GM23248 (cell line): Measurements from ENCODE around the gene LMX1A.

Source experiments
- EZH2 ChIP-seq: fragments of 200-600 bp; sonication (generic); IDR thresholded peaks from 2 replicates; pipeline ENCODE4 v1.6.1; 2018; ENCODE audit warnings: antibody characterized with exemption, mild to moderate bottlenecking; ENCODE audit not compliant: insufficient read depth, poor library complexity, severe bottlenecking
- EZH2phosphoT487 ChIP-seq: fragments of 200-600 bp; sonication (generic); IDR thresholded peaks from 2 replicates; pipeline ENCODE4 v1.6.1; 2018; ENCODE audit warnings: antibody characterized with exemption, moderate library complexity, mild to moderate bottlenecking, low read depth; ENCODE audit not compliant: insufficient read depth

DNA sequence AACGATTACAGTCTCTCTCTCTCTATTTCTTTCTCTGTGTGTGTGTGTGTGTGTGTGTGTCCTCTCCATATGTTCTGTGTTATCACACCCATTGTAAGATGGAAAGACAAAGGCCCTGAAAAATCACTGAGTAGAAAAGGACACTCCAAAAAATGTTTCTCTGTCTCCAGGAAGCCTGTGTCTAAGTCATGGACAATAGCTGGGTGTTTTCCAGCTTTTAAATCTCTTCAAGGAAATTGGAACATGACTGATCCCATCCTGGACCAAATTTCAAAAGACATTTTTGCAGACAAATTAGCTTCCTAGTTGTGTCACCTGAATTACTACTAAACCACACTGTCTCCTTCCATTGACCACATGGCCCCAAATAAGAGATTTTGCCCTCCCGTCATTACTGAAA is 31.0 kb upstream of the LMX1A start:
- no peak for TF ChIP-seq EZH2phosphoT487
- TF ChIP-seq EZH2: no peak
